Tibial artery (tissue), 4 donors: ENCODE data around the gene TBX1.

Source experiments
- DNase-seq, 2 donors: peaks; one replicate each; pipeline ENCODE4 v3.0.0-alpha.2; 2019
- H3K27ac ChIP-seq, 2 donors: fragments of 200-600 bp; sonication (generic) in 1 of 2; 1 replicate in 1 of 2; 2 replicates in 1 of 2; pipeline ENCODE4 v1.5.1; 2018 to 2019; ENCODE audit warnings: mild to moderate bottlenecking in 1 of 2
- H3K27me3 ChIP-seq, 2 donors: fragments of 200-600 bp; sonication (generic) in 1 of 2; one replicate each; pipeline versions ENCODE4 v1.5.1 to v1.6.0; 2016 to 2019
- H3K36me3 ChIP-seq, 3 donors: fragments of 200-600 bp; sonication (generic) in 2 of 3; one replicate each; pipeline ENCODE4 v1.5.1; 2016 to 2019; ENCODE audit warnings: mild to moderate bottlenecking in 2 of 3
- H3K4me1 ChIP-seq, 4 donors: fragments of 200-600 bp; sonication (generic) in 2 of 4; 1 replicate in 3 of 4; 2 replicates in 1 of 4; pipeline ENCODE4 v1.5.1; 2016 to 2019
- H3K4me3 ChIP-seq, 2 donors: fragments of 200-600 bp; sonication (generic) in 1 of 2; 1 replicate in 1 of 2; 2 replicates in 1 of 2; pipeline ENCODE4 v1.5.1; 2018 to 2019; ENCODE audit warnings: mild to moderate bottlenecking in 2 of 2
- H3K9me3 ChIP-seq, 3 donors: fragments of 200-600 bp; sonication (generic) in 1 of 3; one replicate each; pipeline ENCODE4 v1.5.1; 2016 to 2019
- CTCF ChIP-seq, 2 experiments: fragments of 200-600 bp in 1 of 2; fragments of 450-650 bp in 1 of 2; IDR thresholded peaks; one replicate each; pipeline ENCODE4 v1.5.1; 2017 to 2019; ENCODE audit warnings: antibody characterized with exemption in 2 of 2, mild to moderate bottlenecking in 1 of 2, moderate library complexity in 1 of 2
- intact Hi-C: fragments of 100-400 bp; cut with DNase I; formaldehyde crosslinking; loops from one replicate; pipeline ENCODE4 v1.15.0; 2023; ENCODE audit warnings: low total_unique reads

TBX1 gene

DNA sequence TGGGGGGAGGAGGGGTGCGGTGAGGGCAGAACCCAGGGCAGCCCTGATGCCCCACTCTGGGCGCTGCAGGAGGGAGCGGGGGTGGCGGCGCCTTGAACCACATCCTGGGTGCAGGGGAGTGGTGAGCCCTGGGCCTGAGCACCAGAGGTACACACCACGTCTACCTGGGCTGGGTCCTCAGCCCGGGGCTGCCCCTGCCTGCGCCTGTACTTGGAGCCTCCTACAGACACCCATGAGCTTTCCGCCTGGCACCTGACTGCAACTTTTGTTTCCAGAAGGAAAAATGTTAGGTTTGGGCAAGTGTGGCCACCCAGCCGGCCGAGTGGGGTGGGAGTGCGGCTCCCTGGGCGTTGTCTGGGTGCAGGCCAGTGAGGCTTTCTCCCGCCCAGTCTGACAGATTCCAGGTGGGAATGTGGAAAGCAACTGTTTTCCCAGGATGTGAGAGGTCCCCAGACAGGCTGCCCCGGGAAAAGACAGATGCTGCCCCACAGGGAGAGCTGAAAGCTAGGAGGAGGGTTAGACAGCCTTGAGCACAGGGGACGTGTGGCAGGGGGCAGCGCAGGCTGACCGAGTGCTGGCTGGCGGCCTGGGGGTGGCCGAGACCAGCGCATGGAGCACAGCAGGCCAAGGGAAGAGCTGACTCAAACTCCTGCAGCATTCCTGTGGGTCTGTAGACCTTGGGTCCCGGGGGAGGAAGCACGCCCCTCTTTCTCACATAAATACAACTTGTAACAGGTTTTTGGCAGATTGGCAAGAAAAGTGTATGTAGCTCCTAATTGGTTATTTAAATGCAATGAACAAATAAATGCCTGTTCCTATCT, 50.0 kb downstream of the TBX1 start:
- Histone ChIP-seq H3K9me3 (no peaks in the 10 kb centered on the region), H3K4me3 (no peak overlapping the region), H3K4me1 (no peaks in the 10 kb centered on the region), H3K36me3 (peaks cover 0 to 21% (median 4%) of the 10 kb centered on the region in 3 donors), H3K27ac (no peak overlapping the region), H3K27me3 (no peaks in the 10 kb centered on the region)
- DNase-seq, result peak in 1 of 2 donors; percentile 57
- intact Hi-C loops, result no loop called here
- no peak for TF ChIP-seq CTCF (IDR thresholded peaks at IDR 0.05)

DNA sequence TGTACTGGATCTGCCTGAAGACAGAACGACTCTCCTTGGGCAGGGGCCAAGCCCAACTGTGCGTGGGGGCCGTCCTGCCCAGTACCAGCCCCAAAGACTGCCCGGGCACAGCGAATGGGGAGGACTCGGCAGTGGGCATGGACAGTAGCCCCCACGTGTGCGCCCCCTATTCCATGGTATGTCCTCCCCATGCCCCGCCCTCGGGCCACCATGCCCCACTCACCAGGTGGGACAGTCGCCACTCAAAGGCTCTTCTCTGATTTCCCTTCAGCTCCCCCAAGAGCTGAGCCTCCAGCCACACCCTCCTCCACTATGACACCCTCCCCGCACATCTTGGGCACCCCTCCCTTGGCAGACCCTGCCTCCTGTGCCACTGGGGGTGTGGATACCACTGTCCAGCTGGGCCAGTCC, 50.6 kb downstream of the TBX1 start:
- peak in 1 of 2 donors; percentile 29 for DNase-seq
- no peaks in the 10 kb centered on the region for H3K27me3 ChIP-seq
- no peak for TF ChIP-seq CTCF (IDR thresholded peaks at IDR 0.05)
- peaks cover 0 to 14% (median 0%) of the 10 kb centered on the region in 3 donors for H3K36me3 ChIP-seq
- no peak overlapping the region for H3K4me3 ChIP-seq
- H3K27ac ChIP-seq, result no peak overlapping the region
- no peaks in the 10 kb centered on the region for H3K9me3 ChIP-seq
- H3K4me1 ChIP-seq, result no peaks in the 10 kb centered on the region
- intact Hi-C loops, result no loop called here

- Histone ChIP-seq H3K4me3 (no peak overlapping the region), H3K27me3 (no peaks in the 10 kb centered on the region), H3K4me1 (no peaks in the 10 kb centered on the region), H3K36me3 (peaks cover 0 to 7% (median 0%) of the 10 kb centered on the region in 3 donors), H3K9me3 (no peaks in the 10 kb centered on the region), H3K27ac (no peak overlapping the region)
- peak in 1 of 2 donors; percentile 66 for DNase-seq
- intact Hi-C loops, result no loop called here
- TF ChIP-seq CTCF (IDR thresholded peaks at IDR 0.05), result no peak
These were observed 51.5 kb downstream of the TBX1 start for GRCh38 chr22:19811811-19812771.

DNA sequence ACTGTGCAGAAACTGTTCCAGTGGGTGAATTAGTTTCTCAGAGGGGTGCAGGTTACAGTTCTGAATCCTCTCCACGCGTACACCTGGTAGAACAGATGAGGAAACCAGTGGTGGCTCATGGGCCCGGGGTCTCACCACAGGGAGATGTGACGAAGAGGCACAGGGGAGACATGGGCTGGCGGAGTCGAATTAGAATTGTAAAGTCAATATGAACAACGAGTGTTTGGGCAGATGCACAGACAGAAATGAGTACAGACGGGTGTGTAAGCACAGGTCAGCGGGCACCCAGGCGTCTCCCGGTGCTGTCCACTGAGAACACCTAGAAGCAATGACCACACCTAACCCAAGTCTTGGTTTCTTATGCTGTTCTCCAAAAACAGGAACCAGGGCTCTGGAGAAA, 52.3 kb downstream of the TBX1 start:
- intact Hi-C loops, result no loop called here
- no peaks in the 10 kb centered on the region for H3K27me3 ChIP-seq
- no peaks in the 10 kb centered on the region for H3K9me3 ChIP-seq
- no peaks in the 10 kb centered on the region for H3K4me1 ChIP-seq
- peak in 1 of 2 donors; percentile 12 for DNase-seq
- no peak overlapping the region for H3K4me3 ChIP-seq
- peaks cover 0 to 7% (median 0%) of the 10 kb centered on the region in 3 donors for H3K36me3 ChIP-seq
- no peak for TF ChIP-seq CTCF (IDR thresholded peaks at IDR 0.05)
- H3K27ac ChIP-seq, result no peak overlapping the region

GRCh38 chr22:19814428-19814827, 53.9 kb downstream of the TBX1 start:
- DNase-seq, result peak in 1 of 2 donors; percentile 20
- Histone ChIP-seq H3K4me1 (no peaks in the 10 kb centered on the region), H3K9me3 (no peaks in the 10 kb centered on the region), H3K27me3 (no peaks in the 10 kb centered on the region), H3K36me3 (peaks cover 0 to 13% (median 0%) of the 10 kb centered on the region in 3 donors), H3K27ac (no peak overlapping the region), H3K4me3 (no peak overlapping the region)
- no peak for TF ChIP-seq CTCF (IDR thresholded peaks at IDR 0.05)
- intact Hi-C loops, result no loop called here
